A673 (cell line): ENCODE data around the gene UBL7. TPM values are rescaled to one million over a fixed set of nuclear protein-coding genes. Genes with fewer than 3 reads are reported as not detected.

Source experiments
- BruUV-seq: library from RNA; stranded (reverse); fragments of 400-500 nt; replicated peaks from 2 replicates; lab custom pipeline; 2021; lab: Mats Ljungman, UMichigan
- CTCF ChIA-PET: fragments of 300-600 bp; sonication (Branson Sonifier 250); formaldehyde crosslinking; loops from one replicate; lab custom pipeline; 2022; ENCODE audit warnings: antibody characterized with exemption; lab: Charles Lee
- POLR2A ChIA-PET: fragments of 300-600 bp; sonication (Branson Sonifier 250); formaldehyde crosslinking; loops from one replicate; lab custom pipeline; 2022; ENCODE audit warnings: antibody characterized with exemption; ENCODE audit not compliant: low non-redundant PET; lab: Charles Lee
- DNase-seq: peaks from one replicate; pipeline ENCODE4 v3.0.0-alpha.2; 2015; ENCODE audit warnings: low spot score
- H3K27ac ChIP-seq: fragments of 200-600 bp; sonication (generic); 2 replicates; pipeline ENCODE4 v1.5.1; 2016; ENCODE audit warnings: mixed run types, low read depth, mild to moderate bottlenecking, mixed read lengths, antibody characterized with exemption, low read length; ENCODE audit not compliant: poor library complexity, severe bottlenecking
- H3K27me3 ChIP-seq: fragments of 200-600 bp; sonication (generic); replicated peaks from 2 replicates; pipeline ENCODE4 v1.6.1; 2017; ENCODE audit warnings: mixed run types, low read depth, mild to moderate bottlenecking, mixed read lengths, antibody characterized with exemption, low read length; ENCODE audit not compliant: insufficient read depth, poor library complexity
- H3K36me3 ChIP-seq: fragments of 200-600 bp; sonication (generic); 2 replicates; pipeline ENCODE4 v1.6.1; 2016; ENCODE audit warnings: mixed run types, mild to moderate bottlenecking, mixed read lengths, antibody characterized with exemption, low read length; ENCODE audit not compliant: insufficient read depth, poor library complexity, severe bottlenecking
- H3K4me1 ChIP-seq: fragments of 200-600 bp; sonication (generic); 2 replicates; pipeline ENCODE4 v1.6.1; 2017; ENCODE audit warnings: mixed run types, mild to moderate bottlenecking, mixed read lengths, antibody characterized with exemption, low read length; ENCODE audit not compliant: insufficient read depth, poor library complexity, severe bottlenecking
- H3K4me3 ChIP-seq: fragments of 200-600 bp; sonication (generic); 2 replicates; pipeline ENCODE4 v1.5.1; 2016; ENCODE audit warnings: low read depth, mixed run types, mild to moderate bottlenecking, mixed read lengths, low read length; ENCODE audit not compliant: poor library complexity, severe bottlenecking
- H3K9me3 ChIP-seq: fragments of 200-600 bp; sonication (generic); 2 replicates; pipeline ENCODE4 v1.6.1; 2016; ENCODE audit warnings: mixed run types, low read depth, mild to moderate bottlenecking, mixed read lengths, antibody characterized with exemption, low read length; ENCODE audit not compliant: poor library complexity, severe bottlenecking
- EZH2 ChIP-seq: fragments of 200-600 bp; sonication (generic); IDR thresholded peaks from 2 replicates; pipeline ENCODE4 v1.6.1; 2017; ENCODE audit warnings: borderline replicate concordance, low read depth, mild to moderate bottlenecking, mixed read lengths, antibody characterized with exemption, low read length; ENCODE audit not compliant: poor library complexity, severe bottlenecking
- intact Hi-C: fragments of 100-400 bp; cut with micrococcal nuclease; formaldehyde crosslinking; loops from one replicate; pipeline ENCODE4 v1.10.0; 2022; ENCODE audit not compliant: unreplicated experiment
- total RNA-seq: library from RNA; stranded (reverse); gene quantifications from 2 replicates; pipeline ENCODE4 v1.2.3, GENCODE V29; 2021
- TF ChIP-seq, protein P1 (sequence below): fragments of 300-800, 200-600 bp; sonication (generic); conservative IDR thresholded peaks from 2 replicates; pipeline ENCODE4 v1.5.1; 2017; ENCODE audit warnings: low read depth, mild to moderate bottlenecking, antibody characterized with exemption, low read length, moderate library complexity, mixed read lengths

Gene UBL7
- total RNA-seq, 1 experiment from 2014 or later = 72.5 TPM

GRCh38 chr15:74419432-74419831 lies 41.5 kb downstream of the UBL7 start:
- Histone ChIP-seq H3K36me3 (no peaks in the 10 kb centered on the region), H3K9me3 (no peaks in the 10 kb centered on the region), H3K27ac (no peak overlapping the region), H3K4me3 (no peak overlapping the region), H3K27me3 (no peaks in the 10 kb centered on the region), H3K4me1 (no peaks in the 10 kb centered on the region)
- ChIA-PET POLR2A (no interaction called here), CTCF (no interaction called here)
- BruUV-seq = no TSS peak
- no peak for DNase-seq
- intact Hi-C loops = no loop called here
- no peak for TF ChIP-seq EZH2
- TF ChIP-seq, protein P1, sequence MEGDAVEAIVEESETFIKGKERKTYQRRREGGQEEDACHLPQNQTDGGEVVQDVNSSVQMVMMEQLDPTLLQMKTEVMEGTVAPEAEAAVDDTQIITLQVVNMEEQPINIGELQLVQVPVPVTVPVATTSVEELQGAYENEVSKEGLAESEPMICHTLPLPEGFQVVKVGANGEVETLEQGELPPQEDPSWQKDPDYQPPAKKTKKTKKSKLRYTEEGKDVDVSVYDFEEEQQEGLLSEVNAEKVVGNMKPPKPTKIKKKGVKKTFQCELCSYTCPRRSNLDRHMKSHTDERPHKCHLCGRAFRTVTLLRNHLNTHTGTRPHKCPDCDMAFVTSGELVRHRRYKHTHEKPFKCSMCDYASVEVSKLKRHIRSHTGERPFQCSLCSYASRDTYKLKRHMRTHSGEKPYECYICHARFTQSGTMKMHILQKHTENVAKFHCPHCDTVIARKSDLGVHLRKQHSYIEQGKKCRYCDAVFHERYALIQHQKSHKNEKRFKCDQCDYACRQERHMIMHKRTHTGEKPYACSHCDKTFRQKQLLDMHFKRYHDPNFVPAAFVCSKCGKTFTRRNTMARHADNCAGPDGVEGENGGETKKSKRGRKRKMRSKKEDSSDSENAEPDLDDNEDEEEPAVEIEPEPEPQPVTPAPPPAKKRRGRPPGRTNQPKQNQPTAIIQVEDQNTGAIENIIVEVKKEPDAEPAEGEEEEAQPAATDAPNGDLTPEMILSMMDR = no peak

GRCh38 chr15:74418575-74419338 lies 42.2 kb downstream of the UBL7 start:
- no peaks in the 10 kb centered on the region for H3K27me3 ChIP-seq
- no peak for DNase-seq
- intact Hi-C loops = no loop called here
- H3K36me3 ChIP-seq = no peaks in the 10 kb centered on the region
- CTCF ChIA-PET = interaction anchor here (0.6 to 0.7 kb wide), 3 partner anchors 34 to 845 kb away, joined by 3 to 9 read pairs (median 4); no protein-coding TSS in a partner anchor
- H3K9me3 ChIP-seq = no peaks in the 10 kb centered on the region
- no peak overlapping the region for H3K4me3 ChIP-seq
- no TSS peak for BruUV-seq
- POLR2A ChIA-PET = no interaction called here
- H3K4me1 ChIP-seq = no peaks in the 10 kb centered on the region
- no peak overlapping the region for H3K27ac ChIP-seq
- TF ChIP-seq, protein P1 = no peak
- no peak for TF ChIP-seq EZH2

DNA sequence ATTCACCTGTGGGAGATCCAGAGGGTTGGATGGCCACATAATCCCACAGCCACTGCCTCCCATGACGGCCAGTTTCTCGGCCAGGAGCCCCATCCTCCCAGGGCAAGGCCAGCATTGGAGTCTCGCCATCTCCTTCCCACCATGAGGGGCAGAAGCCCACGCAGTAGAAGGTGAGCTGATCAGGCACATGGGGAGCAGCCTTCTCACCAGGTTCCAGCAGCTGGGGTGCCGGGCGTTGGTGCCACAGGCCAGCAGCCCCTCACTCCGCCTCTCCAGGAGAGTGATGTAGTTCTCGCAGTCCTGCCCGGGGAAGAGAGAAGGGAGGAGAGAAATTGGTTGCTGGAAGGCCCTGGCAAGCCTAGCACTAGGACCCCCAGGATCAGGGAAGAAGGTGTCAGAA lies 43.3 kb downstream of the UBL7 start:
- H3K27ac ChIP-seq = no peak overlapping the region
- H3K27me3 ChIP-seq = no peaks in the 10 kb centered on the region
- POLR2A ChIA-PET = no interaction called here
- CTCF ChIA-PET = no interaction called here
- TF ChIP-seq, protein P1 = no peak
- no peak for TF ChIP-seq EZH2
- no peaks in the 10 kb centered on the region for H3K4me1 ChIP-seq
- no TSS peak for BruUV-seq
- H3K9me3 ChIP-seq = no peaks in the 10 kb centered on the region
- intact Hi-C loops = no loop called here
- no peaks in the 10 kb centered on the region for H3K36me3 ChIP-seq
- DNase-seq = no peak
- no peak overlapping the region for H3K4me3 ChIP-seq
